ENCODE measurements around the gene ADAMTS4. TPM values are rescaled to one million over a fixed set of nuclear protein-coding genes. Genes with fewer than 3 reads are reported as not detected.

The ADAMTS4 gene
- total RNA-seq, 1 experiment from 2014 or later: under 0.01 TPM

- no peak for DNase-seq (ENCODE audit: extremely low read depth, low read depth)
Observed at GRCh38 chr1:161196521-161197451, 2.1 kb downstream of the ADAMTS4 start.

- no peak for DNase-seq (ENCODE audit: extremely low read depth, low read depth)
Observed at GRCh38 chr1:161196111-161196510, 2.7 kb downstream of the ADAMTS4 start.

DNA sequence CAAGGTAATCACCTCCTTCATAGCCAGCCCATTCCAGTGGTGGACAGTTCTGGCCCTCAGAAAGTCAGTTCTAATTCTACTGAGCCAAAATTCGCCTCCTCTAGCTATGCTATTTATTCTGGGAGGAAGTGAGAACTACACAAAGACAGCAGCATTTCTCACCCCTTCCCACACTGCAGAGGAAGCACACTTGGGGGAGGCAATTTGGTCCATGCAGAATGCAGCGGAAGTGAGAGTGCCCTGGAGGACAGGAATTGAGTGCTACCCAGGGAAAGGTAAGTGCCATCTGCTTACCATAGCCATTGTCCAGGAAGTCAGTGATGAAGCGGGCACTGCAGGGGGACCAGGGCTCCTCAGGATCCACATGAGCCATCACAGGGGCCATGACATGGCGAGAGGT lies 3.7 kb downstream of the ADAMTS4 start:
- DNase-seq (ENCODE audit: extremely low read depth, low read depth): no peak

DNA sequence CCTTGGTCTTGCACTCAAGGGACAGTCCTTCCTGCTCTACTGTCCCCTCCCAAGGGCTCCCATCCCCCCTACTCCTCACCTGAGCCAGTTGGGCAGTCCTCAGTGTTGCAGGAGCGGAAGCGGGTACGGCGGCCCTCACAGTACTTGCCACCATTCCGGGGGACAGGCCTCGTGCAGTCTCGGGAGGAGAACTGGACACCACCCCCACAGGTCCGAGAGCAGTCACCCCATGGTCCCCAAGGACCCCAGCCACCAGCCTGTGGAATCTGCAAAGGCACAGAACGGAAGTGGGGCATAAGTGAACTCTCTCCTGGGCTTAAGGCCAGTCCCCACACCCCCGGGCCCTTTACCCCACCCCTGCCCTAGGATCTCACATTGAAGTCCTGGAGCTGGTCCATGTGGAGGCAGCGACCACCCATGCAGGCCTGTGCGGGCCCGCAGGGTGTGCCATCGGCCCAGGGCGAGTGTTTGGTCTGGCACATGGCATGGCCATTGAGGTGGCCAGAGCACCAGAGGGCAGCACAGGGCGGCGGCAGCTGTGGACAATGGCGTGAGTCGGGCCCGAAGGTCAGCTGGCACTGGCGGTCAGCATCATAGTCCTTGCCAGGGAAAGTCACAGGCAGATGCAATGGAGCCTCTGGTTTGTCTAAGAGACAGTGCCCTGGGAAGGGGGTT lies 5.2 kb downstream of the ADAMTS4 start:
- DNase-seq (ENCODE audit: extremely low read depth, low read depth): no peak

DNA sequence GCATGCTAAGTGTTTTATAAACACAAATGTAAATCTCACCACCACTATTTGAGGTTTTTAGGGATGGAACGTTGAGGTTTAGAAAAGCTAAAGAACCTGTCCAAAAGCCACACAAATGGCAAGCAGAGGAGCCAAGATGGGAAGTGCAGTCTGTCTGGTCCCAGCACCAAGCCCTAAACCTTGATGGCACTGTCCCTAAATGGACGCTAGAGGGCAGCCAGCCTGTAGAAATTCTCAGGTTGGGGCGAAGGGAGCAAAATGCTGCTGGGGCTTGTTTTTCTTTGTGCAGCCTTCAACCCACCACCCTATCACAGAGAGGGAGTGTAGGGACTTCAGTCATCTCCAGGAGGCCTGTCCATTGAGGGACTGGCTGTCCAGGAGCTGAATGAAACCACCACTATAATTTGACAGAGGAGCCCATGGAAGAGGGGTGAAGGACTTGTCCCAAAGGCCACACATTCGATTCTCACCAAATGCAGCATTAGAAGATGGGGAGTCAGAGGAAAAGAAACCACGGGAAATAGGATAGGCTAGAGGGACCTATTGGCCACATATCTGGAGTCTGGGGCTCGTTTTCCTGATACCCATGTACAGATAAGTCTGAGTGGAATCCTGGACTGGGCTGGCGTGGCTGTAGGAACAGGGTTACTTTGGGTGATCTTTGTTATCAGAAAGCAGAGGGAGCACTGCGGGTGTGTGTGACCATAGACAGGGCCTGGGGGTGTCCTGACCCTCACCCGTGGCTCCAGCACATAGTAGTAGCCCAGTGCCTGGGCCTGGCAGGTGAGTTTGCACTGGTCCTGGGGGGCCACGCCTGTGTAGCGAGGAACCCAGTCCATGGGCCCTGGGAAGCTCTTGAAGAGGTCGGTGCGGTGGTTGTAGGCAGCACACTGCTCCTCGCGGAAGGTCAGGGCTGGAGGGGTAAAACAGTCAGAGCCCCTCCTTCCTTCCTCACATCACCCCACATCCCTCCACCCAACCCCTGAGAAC lies 6.1 kb downstream of the ADAMTS4 start:
- peak; percentile 76 for DNase-seq (ENCODE audit: extremely low read depth, low read depth)

DNA sequence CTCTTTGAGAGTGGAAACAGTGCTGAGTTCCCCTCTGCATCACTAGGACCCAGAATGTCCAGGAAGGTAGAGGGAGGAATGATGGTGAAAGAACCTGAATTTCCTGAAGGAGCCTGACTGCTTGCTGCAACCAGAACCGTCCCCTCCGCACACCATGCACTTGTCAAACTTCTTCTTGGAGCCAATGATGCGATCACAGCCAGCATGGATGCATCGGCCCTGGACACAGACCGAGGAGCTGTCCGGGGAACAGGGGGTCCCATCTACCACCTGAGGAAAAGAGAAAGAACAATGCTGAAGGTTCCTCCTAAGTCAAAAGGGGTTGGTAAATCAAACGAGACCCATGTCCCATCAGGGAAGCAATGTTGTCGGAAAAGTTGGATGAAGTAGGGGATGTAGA lies 6.9 kb downstream of the ADAMTS4 start:
- DNase-seq (ENCODE audit: extremely low read depth, low read depth): no peak

DNA sequence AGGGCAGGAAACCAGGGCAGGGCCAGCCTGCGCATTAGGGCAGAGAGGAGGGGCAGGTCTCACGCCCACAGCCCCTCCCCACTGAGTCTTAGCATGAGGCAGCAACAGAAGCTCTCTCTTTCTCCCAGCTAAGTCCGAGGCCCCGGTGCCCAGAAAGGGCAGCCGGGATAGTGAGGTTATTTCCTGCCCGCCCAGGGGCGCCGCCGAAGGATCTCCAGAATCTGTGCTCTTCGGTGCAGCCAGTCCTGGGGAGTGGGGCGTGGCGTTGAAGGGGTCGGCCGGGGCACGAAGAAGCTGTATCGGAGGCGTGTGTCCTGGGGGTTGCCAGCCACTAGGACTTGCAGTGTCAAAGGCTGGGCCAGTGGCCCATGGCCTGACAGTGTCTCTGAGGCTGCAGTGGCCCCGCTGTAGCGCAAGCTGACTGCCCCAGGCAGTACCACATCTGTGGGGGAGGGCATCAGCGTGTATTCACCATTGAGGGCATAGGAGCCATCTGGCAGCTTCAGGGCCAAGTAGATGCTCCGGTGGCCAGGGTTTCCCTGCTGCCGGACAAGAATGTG lies 7.8 kb downstream of the ADAMTS4 start:
- DNase-seq (ENCODE audit: extremely low read depth, low read depth): no peak

- DNase-seq (ENCODE audit: extremely low read depth, low read depth): no peak
Observed at GRCh38 chr1:161189036-161189435, 9.8 kb downstream of the ADAMTS4 start.

DNA sequence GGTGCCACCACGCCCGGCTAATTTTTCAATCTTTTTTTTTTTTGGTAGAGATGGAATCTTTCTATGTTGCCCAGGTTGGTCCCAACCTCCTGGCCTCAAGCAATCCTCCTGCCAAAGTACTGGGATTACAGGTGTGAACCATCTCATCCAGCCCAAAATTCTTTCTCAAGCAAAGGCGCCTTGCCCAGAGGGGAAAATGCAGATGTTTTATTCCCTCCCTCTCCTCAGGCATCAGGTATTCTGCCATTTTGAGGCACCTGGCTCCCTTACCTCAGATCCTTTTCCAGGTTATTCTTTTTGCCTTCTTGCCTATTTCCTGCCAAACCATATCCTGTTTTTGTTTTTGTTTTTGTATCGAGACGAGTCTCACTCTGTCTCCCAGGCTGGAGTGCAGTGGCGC lies 10.5 kb downstream of the ADAMTS4 start:
- DNase-seq (ENCODE audit: extremely low read depth, low read depth): no peak

- no peak for DNase-seq (ENCODE audit: extremely low read depth, low read depth)
Observed at GRCh38 chr1:161187311-161187710, 11.5 kb downstream of the ADAMTS4 start.

DNA sequence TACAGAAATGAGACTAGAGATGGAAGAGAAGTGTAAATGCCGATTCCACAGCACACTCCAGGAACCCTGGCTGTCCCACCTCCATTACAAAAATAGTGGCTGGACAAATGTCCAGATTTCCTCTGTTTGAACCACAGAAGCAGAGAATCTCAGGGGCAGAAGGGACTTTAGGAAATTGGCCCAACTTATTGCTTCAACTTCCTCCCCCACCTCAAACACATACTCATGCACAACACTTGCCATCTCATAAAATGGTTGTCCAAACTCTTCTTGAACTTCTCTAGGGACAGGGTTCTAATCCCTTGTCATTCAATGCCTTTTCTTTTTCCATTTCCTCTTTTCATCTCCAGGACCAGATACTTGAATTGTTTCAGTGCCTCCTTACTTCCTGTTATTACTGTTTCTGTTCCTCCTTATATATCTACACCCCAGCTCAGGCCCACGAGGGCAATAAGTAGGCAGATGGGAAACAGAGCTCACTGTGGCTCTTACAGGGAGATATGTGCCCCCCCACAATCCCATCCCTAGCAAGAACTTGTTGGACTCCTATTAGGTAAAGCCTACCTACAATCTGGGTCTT lies 13.0 kb downstream of the ADAMTS4 start:
- no peak for DNase-seq (ENCODE audit: extremely low read depth, low read depth)

GRCh38 chr1:161185282-161185682 lies 13.6 kb downstream of the ADAMTS4 start:
- no peak for DNase-seq (ENCODE audit: extremely low read depth, low read depth)

- DNase-seq (ENCODE audit: extremely low read depth, low read depth): no peak
Observed at GRCh38 chr1:161182214-161182613, 16.6 kb downstream of the ADAMTS4 start.

- DNase-seq (ENCODE audit: extremely low read depth, low read depth): no peak
Observed at GRCh38 chr1:161180639-161181038, 18.2 kb downstream of the ADAMTS4 start.

- DNase-seq (ENCODE audit: extremely low read depth, low read depth): no peak
Observed at GRCh38 chr1:161179698-161180097, 19.2 kb downstream of the ADAMTS4 start.

DNA sequence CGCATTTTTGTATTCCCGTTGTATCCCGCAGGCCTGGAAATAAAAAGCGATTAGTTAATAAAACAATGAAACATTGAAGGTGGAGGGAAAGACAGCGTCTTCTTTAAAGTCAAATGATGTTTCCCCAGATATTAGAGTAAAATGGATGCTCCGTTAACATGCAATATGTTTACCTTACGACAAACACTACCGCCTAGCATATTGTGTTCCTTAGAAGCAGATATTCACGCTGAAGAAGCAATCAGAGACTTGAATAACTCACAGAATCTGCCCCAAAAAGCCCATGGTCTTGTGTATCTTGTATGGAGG lies 21.0 kb downstream of the ADAMTS4 start:
- DNase-seq (ENCODE audit: extremely low read depth, low read depth): no peak

- peak; percentile 80 for DNase-seq (ENCODE audit: extremely low read depth, low read depth)
Observed at GRCh38 chr1:161177112-161177935, 21.5 kb downstream of the ADAMTS4 start, which contains the start of gene B4GALT3. Gene B4GALT3, minus strand, starts transcription at chr1:161177507. Its CDS starts 1,447 bp downstream, at chr1:161176060.

- DNase-seq (ENCODE audit: extremely low read depth, low read depth): no peak
Observed at GRCh38 chr1:161176468-161177111, 22.3 kb downstream of the ADAMTS4 start.
